Measurements from ENCODE around the gene ZNF256.
"Not testable (repeated sequence)": the region's sequence is repeated elsewhere in the genome, so short reads cannot be mapped to it uniquely, and the experiment has no call there.

DNA sequence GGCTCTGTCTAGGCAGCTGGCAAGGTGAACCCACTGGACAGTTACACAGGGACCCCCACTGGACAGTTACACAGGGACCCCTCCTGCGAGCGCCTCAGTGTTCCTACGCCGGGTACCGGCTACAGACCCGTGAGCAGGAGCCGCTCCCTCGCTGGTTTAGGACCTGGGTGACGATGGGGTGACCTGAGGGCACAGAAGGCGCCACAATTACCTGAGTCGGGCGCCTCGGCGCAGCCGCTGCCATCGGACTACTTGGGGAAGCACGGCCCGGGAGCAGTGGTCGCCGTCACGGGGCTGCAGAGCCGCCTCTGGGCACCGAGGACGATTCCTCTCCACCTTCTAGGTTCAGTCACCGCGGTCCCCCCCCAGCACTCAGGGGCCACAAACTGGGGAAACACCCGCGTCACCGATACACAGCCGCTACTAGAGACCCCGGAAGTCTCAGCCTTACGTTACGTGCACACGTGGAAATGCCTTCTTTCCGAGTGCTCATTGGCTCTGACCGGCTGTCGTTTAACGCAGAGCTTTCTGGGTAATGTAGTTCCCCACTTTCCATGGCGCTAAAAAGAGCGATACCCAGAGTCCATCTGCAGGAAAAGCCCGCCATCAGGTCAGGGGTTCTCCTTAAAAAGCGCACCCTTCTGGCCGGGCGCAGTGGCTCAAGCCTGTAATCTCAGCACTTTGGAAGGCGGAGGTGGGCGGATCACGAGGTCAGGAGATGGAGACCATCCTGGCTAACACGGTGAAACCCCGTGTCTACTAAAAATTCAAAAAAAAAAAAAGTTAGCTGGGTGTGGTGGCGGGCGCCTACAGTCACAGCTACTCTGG, 31.1 kb downstream of the ZNF256 start, which contains the start of gene ZNF417:
- TF ChIP-seq CTCF (IDR thresholded peaks at IDR 0.05) (peak in 1 of 5 experiments; percentile 16), POLR2A (IDR thresholded peaks at IDR 0.05) (peak; percentile 57), POLR2AphosphoS5 (IDR thresholded peaks at IDR 0.05) (peak in 2 of 3 donors; percentile 50)
- not testable (repeated sequence) for TF ChIP-seq EP300 (IDR thresholded peaks at IDR 0.05; ENCODE audit: low read depth)
